Endothelial cell of umbilical vein (primary cell): Measurements from ENCODE around the gene FSIP1. TPM values are rescaled to one million over a fixed set of nuclear protein-coding genes. Genes with fewer than 3 reads are reported as not detected.

Experiments
- BruUV-seq: library from RNA; stranded (reverse); fragments of 400-500 nt; replicated peaks from 2 replicates; lab custom pipeline; 2021; lab: Mats Ljungman, UMichigan
- CTCF ChIA-PET: fragments of 300-600, 350-600 bp; sonication (Branson Sonifier 250); formaldehyde crosslinking; loops from one replicate; lab custom pipeline; 2021; ENCODE audit warnings: antibody characterized with exemption, inconsistent platforms; lab: Charles Lee
- POLR2A ChIA-PET: fragments of 300-600, 350-600 bp; sonication (Branson Sonifier 250); formaldehyde crosslinking; loops from one replicate; lab custom pipeline; 2021; ENCODE audit warnings: antibody characterized with exemption, inconsistent platforms; lab: Charles Lee
- DNase-seq: peaks from one replicate; pipeline ENCODE4 v3.0.0-alpha.2; 2011; ENCODE audit warnings: low read depth, low spot score
- FAIRE-seq: peaks from 2 replicates; lab custom pipeline; 2011; peaks lifted over from hg19 to GRCh38; lab: Jason Lieb, UNC
- H2AFZ ChIP-seq: 2 replicates; pipeline ENCODE4 v1.6.0; 2012; ENCODE audit warnings: low read depth, low read length, control low read depth, inconsistent platforms
- H3K27ac ChIP-seq: 2 replicates; pipeline ENCODE4 v1.5.1; 2011; ENCODE audit warnings: low read depth, mild to moderate bottlenecking, control low read depth, low read length, moderate library complexity; ENCODE audit not compliant: insufficient read depth
- H3K27me3 ChIP-seq, 2 experiments: 2 replicates each; pipeline versions ENCODE4 v1.6.0 to v1.6.1; 2011; ENCODE audit warnings: low read length in 2 of 2, mixed read lengths in 1 of 2; ENCODE audit not compliant: control insufficient read depth in 2 of 2, insufficient read depth in 2 of 2
- H3K36me3 ChIP-seq, 2 experiments: 2 replicates in 1 of 2; 3 replicates in 1 of 2; pipeline ENCODE4 v1.5.1; 2011; ENCODE audit warnings: low read length in 2 of 2, mild to moderate bottlenecking in 1 of 2, moderate library complexity in 1 of 2; ENCODE audit not compliant: control insufficient read depth in 2 of 2, insufficient read depth in 2 of 2; ENCODE audit errors: extremely low read depth in 1 of 2
- H3K4me1 ChIP-seq: 3 replicates; pipeline ENCODE4 v1.5.1; 2011; ENCODE audit warnings: mild to moderate bottlenecking, low read length; ENCODE audit not compliant: control insufficient read depth, insufficient read depth; ENCODE audit errors: extremely low read depth
- H3K4me2 ChIP-seq: 2 replicates; pipeline ENCODE4 v1.6.1; 2011; ENCODE audit warnings: low read length, control low read depth, mixed read lengths; ENCODE audit not compliant: insufficient read depth
- H3K4me3 ChIP-seq, 3 experiments: fragments of 200-600 bp in 1 of 3; sonication (generic), shearing (Covaris generic) in 1 of 3; replicated peaks in 1 of 3; 2 replicates each; pipeline ENCODE4 v1.5.1; 2011 to 2016; ENCODE audit warnings: control low read depth in 3 of 3, low read length in 3 of 3, mild to moderate bottlenecking in 2 of 3, inconsistent platforms in 1 of 3, low read depth in 1 of 3, moderate library complexity in 1 of 3; ENCODE audit not compliant: insufficient read depth in 1 of 3
- H3K79me2 ChIP-seq: 2 replicates; pipeline ENCODE4 v1.6.0; 2012; ENCODE audit warnings: low read length, inconsistent platforms; ENCODE audit not compliant: control insufficient read depth, insufficient read depth
- H3K9ac ChIP-seq: replicated peaks from 2 replicates; pipeline ENCODE3; 2011; ENCODE audit warnings: low read length, control low read depth; ENCODE audit not compliant: insufficient read depth; ENCODE audit errors: extremely low read depth
- H3K9me1 ChIP-seq: replicated peaks from 3 replicates; pipeline ENCODE4 v1.6.0; 2011; ENCODE audit warnings: mild to moderate bottlenecking, low read length; ENCODE audit not compliant: control insufficient read depth, insufficient read depth; ENCODE audit errors: extremely low read depth
- H3K9me3 ChIP-seq: replicated peaks from 2 replicates; pipeline ENCODE4 v1.5.1; 2012; ENCODE audit warnings: low read length, inconsistent platforms; ENCODE audit not compliant: control insufficient read depth, insufficient read depth
- H4K20me1 ChIP-seq: replicated peaks from 2 replicates; pipeline ENCODE3; 2011; ENCODE audit warnings: mild to moderate bottlenecking, low read length; ENCODE audit not compliant: control insufficient read depth, insufficient read depth; ENCODE audit errors: extremely low read depth
- CTCF ChIP-seq, 2 donors: IDR thresholded peaks; 1 replicate in 1 of 2; 2 replicates in 1 of 2; pipeline ENCODE4 v1.5.1; 2011; ENCODE audit warnings: low read length in 2 of 2, mild to moderate bottlenecking in 2 of 2, moderate library complexity in 2 of 2, control low read depth in 1 of 2, inconsistent platforms in 1 of 2, low read depth in 1 of 2; ENCODE audit not compliant: insufficient read depth in 1 of 2; ENCODE audit errors: extremely low read depth in 1 of 2
- EZH2 ChIP-seq: IDR thresholded peaks from 2 replicates; pipeline ENCODE4 v1.6.1; 2012; ENCODE audit warnings: borderline replicate concordance, low read depth, mild to moderate bottlenecking, moderate library complexity, low read length, inconsistent platforms; ENCODE audit not compliant: severe bottlenecking
- FOS ChIP-seq: IDR thresholded peaks from 2 replicates; pipeline ENCODE4 v1.6.1; 2011; ENCODE audit warnings: mild to moderate bottlenecking, low read length, moderate library complexity, borderline replicate concordance; ENCODE audit not compliant: insufficient read depth
- GATA2 ChIP-seq: IDR thresholded peaks from 2 replicates; pipeline ENCODE4 v1.7.0; 2011; ENCODE audit warnings: low read depth, mild to moderate bottlenecking, moderate library complexity, mixed read lengths, low read length; ENCODE audit not compliant: insufficient read length, insufficient read depth
- JUN ChIP-seq: IDR thresholded peaks from 2 replicates; pipeline ENCODE4 v1.6.1; 2011; ENCODE audit warnings: borderline replicate concordance, low read depth; ENCODE audit not compliant: insufficient read length, insufficient read depth
- MYC ChIP-seq: IDR thresholded peaks from one replicate; pipeline ENCODE4 v1.6.1; 2011; ENCODE audit warnings: mild to moderate bottlenecking, low read depth, low read length
- POLR2A ChIP-seq: IDR thresholded peaks from 2 replicates; pipeline ENCODE4 v1.6.1; 2012; ENCODE audit warnings: low read depth, mild to moderate bottlenecking, control low read depth, low read length
- POLR2AphosphoS5 ChIP-seq: IDR thresholded peaks from 2 replicates; pipeline ENCODE4 v1.6.1; 2012; ENCODE audit warnings: low read depth, mild to moderate bottlenecking, control low read depth, low read length, moderate library complexity; ENCODE audit not compliant: insufficient read depth
- dilution Hi-C: fragments of 300-500 bp; cut with MboI; formaldehyde crosslinking; loops from one replicate; pipeline ENCODE4 v1.15.0; 2019; ENCODE audit warnings: low sequenced_read_pairs; ENCODE audit not compliant: extremely low pct_ligation_motif_present
- intact Hi-C: fragments of 100-400 bp; cut with micrococcal nuclease; formaldehyde crosslinking; loops from one replicate; pipeline ENCODE4 v1.10.0; 2022
- polyA plus RNA-seq, 4 experiments: library from polyadenylated mRNA; depleted of rRNA in 3 of 4; stranded (reverse) in 3 of 4; unstranded in 1 of 4; fragments of >200 nt; gene quantifications; 2 replicates each; pipeline versions ENCODE4 v1.2.1 to v1.2.3, GENCODE V29; 2011 to 2012; ENCODE audit warnings: missing spikeins in 1 of 4
- total RNA-seq: library from RNA; stranded (reverse); gene quantifications from 2 replicates; pipeline ENCODE4 v1.2.3, GENCODE V29; 2021

The FSIP1 gene
- total and polyA plus RNA-seq, 2 donors (not counting 3 experiments of a cell fraction or from before 2014, with no cell fraction given) = 0.23 to 1.1 TPM

- Histone ChIP-seq H3K9me1 (no peaks in the 10 kb centered on the region), H3K9ac (no peak overlapping the region), H4K20me1 (no peaks in the 10 kb centered on the region), H2AFZ (no peak overlapping the region), H3K79me2 (no peaks in the 10 kb centered on the region), H3K4me2 (no peak overlapping the region), H3K27me3 (no peaks in the 10 kb centered on the region), H3K27ac (no peak overlapping the region), H3K4me1 (no peaks in the 10 kb centered on the region), H3K9me3 (no peaks in the 10 kb centered on the region), H3K36me3 (no peaks in the 10 kb centered on the region), H3K4me3 (no peak overlapping the region)
- TF ChIP-seq CTCF (IDR thresholded peaks at IDR 0.05; ENCODE audit: extremely low read depth in 1 of 2, insufficient read depth in 1 of 2, low read depth in 1 of 2, low read length in 2 of 2) = no peak
- TF ChIP-seq EZH2 = no peak
- TF ChIP-seq FOS = no peak
- no peak for TF ChIP-seq JUN
- TF ChIP-seq POLR2AphosphoS5 = no peak
- no peak for TF ChIP-seq GATA2
- no peak for TF ChIP-seq MYC
- no peak for TF ChIP-seq POLR2A
- dilution Hi-C loops = no loop called here
- intact Hi-C loops = no loop called here
- DNase-seq = no peak
- ChIA-PET POLR2A (no interaction called here), CTCF (no interaction called here)
- BruUV-seq = no TSS peak
- FAIRE-seq = no peak
Observed at GRCh38 chr15:39730552-39730951, 52.1 kb downstream of the FSIP1 start.
